NT2/D1 (cell line): ENCODE results near the gene CCDC24.

Experiments
- DNase-seq: peaks from one replicate; pipeline ENCODE4 v3.0.0-alpha.2; 2011; ENCODE audit warnings: low read depth, low spot score
- H3K27me3 ChIP-seq: 2 replicates; pipeline ENCODE4 v1.6.0; 2011; ENCODE audit warnings: mild to moderate bottlenecking; ENCODE audit not compliant: insufficient read length, insufficient read depth
- H3K36me3 ChIP-seq: 2 replicates; pipeline ENCODE4 v1.6.1; 2011; ENCODE audit warnings: mild to moderate bottlenecking, low read length, mixed read lengths; ENCODE audit not compliant: insufficient read depth, insufficient read length
- H3K4me1 ChIP-seq: 2 replicates; pipeline ENCODE4 v1.5.1; 2011; ENCODE audit not compliant: insufficient read depth, insufficient read length
- H3K4me3 ChIP-seq: 2 replicates; pipeline ENCODE4 v1.5.1; 2011; ENCODE audit warnings: low read depth; ENCODE audit not compliant: insufficient read length
- H3K9ac ChIP-seq: 2 replicates; pipeline ENCODE4 v1.6.0; 2011; ENCODE audit warnings: low read depth; ENCODE audit not compliant: insufficient read length
- H3K9me3 ChIP-seq: 2 replicates; pipeline ENCODE4 v1.5.1; 2011; ENCODE audit warnings: mild to moderate bottlenecking, low read length; ENCODE audit not compliant: insufficient read depth
- SUZ12 ChIP-seq: IDR thresholded peaks from 2 replicates; pipeline ENCODE4 v1.6.1; 2011; ENCODE audit not compliant: insufficient read length, insufficient read depth; ENCODE audit errors: extremely low read depth
- YY1 ChIP-seq: IDR thresholded peaks from 2 replicates; pipeline ENCODE4 v1.6.1; 2011; ENCODE audit not compliant: insufficient read length, insufficient read depth
- ZNF274 ChIP-seq: IDR thresholded peaks from 2 replicates; pipeline ENCODE4 v1.6.1; 2011; ENCODE audit warnings: mild to moderate bottlenecking, low read depth, low read length

Gene CCDC24

GRCh38 chr1:43973981-43974442 lies 17.4 kb upstream of the CCDC24 start:
- no peak for DNase-seq
- H3K4me1 ChIP-seq = peaks cover 21% of the 10 kb centered on the region

GRCh38 chr1:43974443-43975248 lies 16.8 kb upstream of the CCDC24 start, which contains the start of gene ATP6V0B:
Gene ATP6V0B, plus strand, starts transcription at chr1:43974960. Its CDS starts 81 bp downstream, at chr1:43975041.
- H3K4me1 ChIP-seq = peaks cover 21% of the 10 kb centered on the region
- DNase-seq = peak; percentile 98
- H3K27me3 ChIP-seq = no peaks in the 10 kb centered on the region
- H3K4me3 ChIP-seq = peak within 1 kb of the TSS; percentile 94
- no peaks in the 10 kb centered on the region for H3K9me3 ChIP-seq
- peaks cover 61% of the 10 kb centered on the region for H3K36me3 ChIP-seq
- TF ChIP-seq YY1 = peak; percentile 47
- TF ChIP-seq SUZ12 = no peak
- peak within 1 kb of the TSS; percentile 98 for H3K9ac ChIP-seq

More at GRCh38 chr1:43973981-43974442, 17.4 kb upstream of the CCDC24 start:
- Histone ChIP-seq H3K9me3 (no peaks in the 10 kb centered on the region), H3K36me3 (peaks cover 61% of the 10 kb centered on the region), H3K4me3 (peak overlapping the region; percentile 94), H3K27me3 (no peaks in the 10 kb centered on the region), H3K9ac (peak overlapping the region; percentile 98)
- TF ChIP-seq SUZ12 (no peak), YY1 (no peak), ZNF274 (no peak)

- Histone ChIP-seq H3K4me3 (peak overlapping the region; percentile 94), H3K9ac (peak overlapping the region; percentile 98), H3K27me3 (no peaks in the 10 kb centered on the region), H3K9me3 (no peaks in the 10 kb centered on the region), H3K36me3 (peaks cover 62% of the 10 kb centered on the region), H3K4me1 (peaks cover 24% of the 10 kb centered on the region)
- no peak for DNase-seq
- TF ChIP-seq ZNF274 (no peak), YY1 (no peak), SUZ12 (no peak)
These were observed 16.0 kb upstream of the CCDC24 start for GRCh38 chr1:43975249-43975961.

GRCh38 chr1:43976045-43976444 lies 15.4 kb upstream of the CCDC24 start:
- TF ChIP-seq YY1 (no peak), SUZ12 (no peak), ZNF274 (no peak)
- H3K9ac ChIP-seq = peak overlapping the region; percentile 98
- peak overlapping the region; percentile 94 for H3K4me3 ChIP-seq
- DNase-seq = no peak
- peaks cover 22% of the 10 kb centered on the region for H3K4me1 ChIP-seq
- no peaks in the 10 kb centered on the region for H3K9me3 ChIP-seq
- H3K36me3 ChIP-seq = peaks cover 62% of the 10 kb centered on the region
- H3K27me3 ChIP-seq = no peaks in the 10 kb centered on the region

- Histone ChIP-seq H3K4me1 (peaks cover 26% of the 10 kb centered on the region), H3K27me3 (no peaks in the 10 kb centered on the region), H3K36me3 (peaks cover 62% of the 10 kb centered on the region), H3K9ac (no peak overlapping the region), H3K9me3 (no peaks in the 10 kb centered on the region), H3K4me3 (no peak overlapping the region)
- DNase-seq = no peak
- TF ChIP-seq YY1 (no peak), SUZ12 (no peak), ZNF274 (no peak)
These were observed 14.5 kb upstream of the CCDC24 start for GRCh38 chr1:43976890-43977289.

GRCh38 chr1:43977376-43978263 lies 13.8 kb upstream of the CCDC24 start:
- Histone ChIP-seq H3K36me3 (peaks cover 62% of the 10 kb centered on the region), H3K27me3 (no peaks in the 10 kb centered on the region), H3K9me3 (no peaks in the 10 kb centered on the region), H3K4me1 (peaks cover 26% of the 10 kb centered on the region), H3K4me3 (peak overlapping the region; percentile 64), H3K9ac (peak overlapping the region; percentile 86)
- DNase-seq = no peak
- TF ChIP-seq ZNF274 = no peak
- TF ChIP-seq YY1 = no peak
- no peak for TF ChIP-seq SUZ12
